ENCODE data around the gene CPEB1. TPM values are rescaled to one million over a fixed set of nuclear protein-coding genes. Genes with fewer than 3 reads are reported as not detected.

The CPEB1 gene
- total and polyA plus RNA-seq, 10 donors = 0.09 to 1.2 (median 0.46) TPM

GRCh38 chr15:82650046-82650670 lies 3.0 kb upstream of the CPEB1 start:
- intact Hi-C loops (cut with DNase I; ENCODE audit: low total_unique reads) = no loop called here

GRCh38 chr15:82649226-82649999 lies 2.2 kb upstream of the CPEB1 start:
- H3K9me3 ChIP-seq = no peaks in the 10 kb centered on the region
- DNase-seq = no peak
- no peaks in the 10 kb centered on the region for H3K36me3 ChIP-seq
- no peak overlapping the region for H3K4me3 ChIP-seq
- WGBS, 5 donors = 66 to 74% (median 73%) methylated on average over 11 of the region's 11 CpGs
- peaks cover 11 to 27% (median 23%) of the 10 kb centered on the region in 6 donors for H3K4me1 ChIP-seq
- peaks cover 0 to 77% (median 42%) of the 10 kb centered on the region in 7 donors for H3K27me3 ChIP-seq (replicated peaks in 1 of 7)
- intact Hi-C loops (cut with DNase I; ENCODE audit: low total_unique reads) = no loop called here
- H3K27ac ChIP-seq = no peak overlapping the region
- TF ChIP-seq POLR2A (IDR thresholded peaks at IDR 0.05) = no peak

More at GRCh38 chr15:82650046-82650670, 3.0 kb upstream of the CPEB1 start:
- TF ChIP-seq POLR2A (IDR thresholded peaks at IDR 0.05) = no peak
- no peak for TF ChIP-seq CTCF (IDR thresholded peaks at IDR 0.05 in 8 of 11, conservative IDR thresholded peaks at IDR 0.05 in 3 of 11)
- no peak for TF ChIP-seq POLR2AphosphoS5 (IDR thresholded peaks at IDR 0.05)
- no peak for DNase-seq
- no peak overlapping the region for H3K4me3 ChIP-seq
- H3K36me3 ChIP-seq = no peaks in the 10 kb centered on the region
- peaks cover 0 to 72% (median 37%) of the 10 kb centered on the region in 7 donors for H3K27me3 ChIP-seq (replicated peaks in 1 of 7)
- H3K27ac ChIP-seq = no peak overlapping the region
- peaks cover 11 to 27% (median 23%) of the 10 kb centered on the region in 6 donors for H3K4me1 ChIP-seq
- H3K9me3 ChIP-seq = no peaks in the 10 kb centered on the region

DNA sequence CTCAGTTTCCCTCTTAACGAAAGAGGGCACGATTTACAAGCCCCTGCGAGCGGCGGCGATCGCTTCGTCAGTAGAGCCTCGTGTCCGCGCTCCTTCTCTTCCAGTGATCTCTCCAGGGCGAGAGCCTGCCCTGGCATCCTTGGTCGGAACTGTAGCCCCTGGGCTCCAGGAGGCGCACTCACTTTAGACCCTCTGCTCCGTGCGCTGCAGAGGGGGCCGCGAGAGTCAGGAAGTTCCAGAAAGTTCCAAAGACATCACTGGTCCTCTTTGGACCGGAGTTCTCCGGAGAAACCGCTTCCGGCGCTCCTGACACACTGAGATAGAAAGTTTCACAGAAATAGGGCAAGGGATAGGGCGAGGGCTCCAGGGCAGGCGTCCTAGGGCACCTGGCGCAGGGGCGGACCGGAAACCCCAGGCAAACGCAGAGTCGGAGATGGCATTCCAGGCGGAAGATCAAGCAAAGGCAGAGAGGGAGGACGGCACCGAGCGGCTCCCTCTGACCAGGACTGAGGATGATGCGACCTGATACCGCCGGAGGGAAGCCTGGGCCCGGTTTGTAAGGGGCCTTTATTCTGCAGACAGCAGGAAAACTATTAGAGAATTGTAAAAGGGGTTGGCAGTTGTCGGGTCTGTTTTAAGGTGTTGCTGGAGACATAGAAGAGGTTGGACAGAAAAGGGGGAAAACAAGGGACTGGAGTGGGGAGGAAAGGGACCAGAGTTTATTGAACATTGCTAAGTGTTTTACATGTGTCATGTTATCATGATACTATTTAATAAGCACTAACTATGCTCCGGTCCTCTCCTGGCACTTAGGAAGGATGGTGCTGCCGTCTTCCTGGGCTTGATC lies 1.3 kb upstream of the CPEB1 start:
- Histone ChIP-seq H3K36me3 (no peaks in the 10 kb centered on the region), H3K4me3 (peak overlapping the region in 7 of 8 donors; percentile 52 to 76 (median 55)), H3K4me1 (peaks cover 11 to 27% (median 23%) of the 10 kb centered on the region in 6 donors), H3K9me3 (no peaks in the 10 kb centered on the region), H3K27ac (no peak overlapping the region), H3K27me3 (replicated peaks in 1 of 7) (peaks cover 0 to 87% (median 51%) of the 10 kb centered on the region in 7 donors)
- 27 to 40% (median 35%) methylated on average over 40 to 41 of the region's 41 CpGs for WGBS, 5 donors
- TF ChIP-seq CTCF (IDR thresholded peaks at IDR 0.05 in 8 of 11, conservative IDR thresholded peaks at IDR 0.05 in 3 of 11) = no peak
- TF ChIP-seq POLR2AphosphoS5 (IDR thresholded peaks at IDR 0.05) = no peak
- no peak for TF ChIP-seq POLR2A (IDR thresholded peaks at IDR 0.05)
- intact Hi-C loops (cut with DNase I; ENCODE audit: low total_unique reads) = no loop called here
- no peak for DNase-seq

DNA sequence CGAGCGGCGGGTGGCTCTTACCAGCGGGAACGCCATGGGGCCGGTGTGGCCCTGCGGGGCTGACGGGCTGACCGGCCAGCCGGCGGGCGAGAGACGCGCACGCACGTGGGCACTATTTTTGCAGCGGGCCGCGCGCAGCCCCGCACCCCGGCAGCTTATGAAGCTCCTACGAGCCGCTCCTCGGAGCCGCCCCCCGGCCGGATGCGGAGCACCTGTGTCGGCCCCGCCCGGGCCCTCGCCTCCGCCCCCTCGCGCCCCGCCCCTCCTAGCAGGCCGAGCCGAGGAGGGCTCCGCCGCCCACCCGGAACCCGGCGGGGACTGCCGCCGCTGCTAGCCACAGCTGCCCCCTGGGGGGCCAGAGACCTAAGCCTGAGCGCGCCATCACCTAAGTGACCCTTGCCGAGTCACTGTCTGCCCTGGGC lies 683 bp upstream of the CPEB1 start:
- Histone ChIP-seq H3K9me3 (no peaks in the 10 kb centered on the region), H3K27ac (no peak overlapping the region), H3K4me3 (peak overlapping the region; percentile 16 to 76 (median 54)), H3K27me3 (replicated peaks in 1 of 7) (peaks cover 0 to 90% (median 57%) of the 10 kb centered on the region in 7 donors), H3K36me3 (no peaks in the 10 kb centered on the region), H3K4me1 (peaks cover 11 to 27% (median 23%) of the 10 kb centered on the region in 6 donors)
- intact Hi-C loops (cut with DNase I; ENCODE audit: low total_unique reads) = no loop called here
- peak; percentile 83 for DNase-seq
- no peak for TF ChIP-seq POLR2A (IDR thresholded peaks at IDR 0.05)
- TF ChIP-seq CTCF (IDR thresholded peaks at IDR 0.05 in 8 of 11, conservative IDR thresholded peaks at IDR 0.05 in 3 of 11) = no peak
- no peak for TF ChIP-seq POLR2AphosphoS5 (IDR thresholded peaks at IDR 0.05)
- WGBS, 5 donors = 1 to 3% (median 2%) methylated on average over 22 to 49 of the region's 49 CpGs; no CpG with 5 or more reads in 1 of the 5 donors
